MM.1S (cell line): Measurements from ENCODE around the gene RNASEH2A.

Source experiments
- DNase-seq: peaks from one replicate; pipeline ENCODE4 v3.0.0-alpha.2; 2015
- H2AFZ ChIP-seq: fragments of 300-600 bp; sonication (generic); 2 replicates; pipeline ENCODE4 v1.6.0; 2016; ENCODE audit warnings: antibody characterized with exemption, low read length
- H3F3A ChIP-seq: fragments of 300-600 bp; sonication (generic); 2 replicates; pipeline ENCODE4 v1.6.1; 2016; ENCODE audit warnings: mild to moderate bottlenecking, antibody characterized with exemption, low read length, moderate library complexity, mixed read lengths; ENCODE audit not compliant: insufficient read depth
- H3K27ac ChIP-seq: fragments of 300-600 bp; sonication (generic); 2 replicates; pipeline ENCODE4 v1.5.1; 2016; ENCODE audit warnings: mild to moderate bottlenecking, low read length
- H3K27me3 ChIP-seq: fragments of 300-600 bp; sonication (generic); replicated peaks from 2 replicates; pipeline ENCODE4 v1.6.0; 2016; ENCODE audit warnings: low read length; ENCODE audit not compliant: insufficient read depth
- H3K36me3 ChIP-seq: fragments of 300-600 bp; sonication (generic); replicated peaks from 2 replicates; pipeline ENCODE4 v1.6.1; 2016; ENCODE audit warnings: mild to moderate bottlenecking, low read length, mixed read lengths; ENCODE audit not compliant: insufficient read depth
- H3K4me1 ChIP-seq: fragments of 300-600 bp; sonication (generic); 2 replicates; pipeline ENCODE4 v1.6.1; 2016; ENCODE audit warnings: low read length, mixed read lengths
- H3K4me2 ChIP-seq: fragments of 300-600 bp; sonication (generic); 2 replicates; pipeline ENCODE4 v1.6.0; 2016; ENCODE audit warnings: low read depth, low read length
- H3K4me3 ChIP-seq: fragments of 300-600 bp; sonication (generic); 2 replicates; pipeline ENCODE4 v1.5.1; 2016; ENCODE audit warnings: low read length, mixed read lengths
- H3K79me2 ChIP-seq: fragments of 300-600 bp; sonication (generic); 2 replicates; pipeline ENCODE4 v1.6.1; 2016; ENCODE audit warnings: mixed run types, low read length, mixed read lengths
- H3K9ac ChIP-seq: fragments of 300-600 bp; sonication (generic); 2 replicates; pipeline ENCODE4 v1.6.1; 2016; ENCODE audit warnings: low read length, mixed read lengths
- H3K9me2 ChIP-seq: fragments of 300-600 bp; sonication (generic); replicated peaks from 2 replicates; pipeline ENCODE4 v1.6.1; 2016; ENCODE audit warnings: mild to moderate bottlenecking, low read length, mixed read lengths; ENCODE audit not compliant: insufficient read depth
- H3K9me3 ChIP-seq: fragments of 300-600 bp; sonication (generic); replicated peaks from 2 replicates; pipeline ENCODE4 v1.6.1; 2016; ENCODE audit warnings: mild to moderate bottlenecking, low read length, mixed read lengths; ENCODE audit not compliant: insufficient read depth
- H4K20me1 ChIP-seq: fragments of 300-600 bp; sonication (generic); 2 replicates; pipeline ENCODE4 v1.6.1; 2016; ENCODE audit warnings: mild to moderate bottlenecking, low read length, moderate library complexity, mixed read lengths; ENCODE audit not compliant: insufficient read depth
- CTCF ChIP-seq: fragments of 300-600 bp; sonication (generic); IDR thresholded peaks from 2 replicates; pipeline ENCODE4 v1.5.1; 2016; ENCODE audit warnings: antibody characterized with exemption, low read length, mixed read lengths
- EZH2 ChIP-seq: fragments of 300-600 bp; sonication (generic); optimal IDR thresholded peaks from 2 replicates; pipeline ENCODE3; 2017; ENCODE audit warnings: low read depth, mild to moderate bottlenecking, antibody characterized with exemption, low read length, mixed read lengths
- EZH2phosphoT487 ChIP-seq: fragments of 300-600 bp; sonication (generic); IDR thresholded peaks from 2 replicates; pipeline ENCODE4 v1.6.1; 2018; ENCODE audit warnings: antibody characterized with exemption, low read length

RNASEH2A gene

GRCh38 chr19:12790628-12791344, 15.6 kb upstream of the RNASEH2A start:
- H3K79me2 ChIP-seq = peaks cover 15% of the 10 kb centered on the region
- H2AFZ ChIP-seq = peak overlapping the region; percentile 54
- DNase-seq = no peak

GRCh38 chr19:12791345-12792050, 14.9 kb upstream of the RNASEH2A start, which contains the start of gene JUNB:
TSS of gene JUNB (plus strand) at chr19:12791486. CDS start at chr19:12791772, 286 bp downstream.
- H3K27me3 ChIP-seq = no peaks in the 10 kb centered on the region
- H3F3A ChIP-seq = peaks cover 49% of the 10 kb centered on the region
- no peaks in the 10 kb centered on the region for H3K9me3 ChIP-seq
- H3K36me3 ChIP-seq = no peaks in the 10 kb centered on the region
- no peaks in the 10 kb centered on the region for H3K9me2 ChIP-seq
- H3K79me2 ChIP-seq = peaks cover 15% of the 10 kb centered on the region
- peak within 1 kb of the TSS; percentile 99 for H3K4me2 ChIP-seq
- H4K20me1 ChIP-seq = no peaks in the 10 kb centered on the region
- H3K9ac ChIP-seq = peak within 1 kb of the TSS; percentile 94
- peak within 1 kb of the TSS; percentile 54 for H2AFZ ChIP-seq
- peak within 1 kb of the TSS; percentile 93 for H3K4me3 ChIP-seq
- no peak for TF ChIP-seq CTCF
- TF ChIP-seq EZH2phosphoT487 = no peak
- no peak for TF ChIP-seq EZH2
- H3K4me1 ChIP-seq = peaks cover 31% of the 10 kb centered on the region
- H3K27ac ChIP-seq = peak within 1 kb of the TSS; percentile 97
- DNase-seq = peak; percentile 93

More at GRCh38 chr19:12790628-12791344, 15.6 kb upstream of the RNASEH2A start:
- peak overlapping the region; percentile 94 for H3K9ac ChIP-seq
- no peaks in the 10 kb centered on the region for H3K36me3 ChIP-seq
- H4K20me1 ChIP-seq = no peaks in the 10 kb centered on the region
- H3F3A ChIP-seq = peaks cover 49% of the 10 kb centered on the region
- no peaks in the 10 kb centered on the region for H3K27me3 ChIP-seq
- H3K27ac ChIP-seq = peak overlapping the region; percentile 97
- peak overlapping the region; percentile 93 for H3K4me3 ChIP-seq
- H3K9me2 ChIP-seq = no peaks in the 10 kb centered on the region
- no peak for TF ChIP-seq CTCF
- TF ChIP-seq EZH2phosphoT487 = no peak
- no peak for TF ChIP-seq EZH2
- H3K9me3 ChIP-seq = no peaks in the 10 kb centered on the region
- peak overlapping the region; percentile 99 for H3K4me2 ChIP-seq
- H3K4me1 ChIP-seq = peaks cover 29% of the 10 kb centered on the region

- Histone ChIP-seq H3K36me3 (no peaks in the 10 kb centered on the region), H3K79me2 (peaks cover 15% of the 10 kb centered on the region), H2AFZ (peak overlapping the region; percentile 39; the same call in 1 of the 2 replicates), H3F3A (peaks cover 49% of the 10 kb centered on the region), H3K4me1 (peaks cover 31% of the 10 kb centered on the region), H3K27ac (peak overlapping the region; percentile 97), H3K4me2 (peak overlapping the region; percentile 99), H3K9me3 (no peaks in the 10 kb centered on the region), H3K4me3 (peak overlapping the region; percentile 93), H4K20me1 (no peaks in the 10 kb centered on the region), H3K9me2 (no peaks in the 10 kb centered on the region), H3K27me3 (no peaks in the 10 kb centered on the region), H3K9ac (peak overlapping the region; percentile 94)
- no peak for TF ChIP-seq CTCF
- no peak for TF ChIP-seq EZH2
- TF ChIP-seq EZH2phosphoT487 = no peak
- peak; percentile 86 for DNase-seq
Observed at GRCh38 chr19:12792051-12792852, 14.1 kb upstream of the RNASEH2A start.
